HG02852 (cell line): ENCODE results near the gene CPSF6.
"Not testable (repeated sequence)": the region's sequence is repeated elsewhere in the genome, so short reads cannot be mapped to it uniquely, and the experiment has no call there.

ENCODE experiments used
- ATAC-seq: cut with Tn5 transposase; IDR thresholded peaks from one replicate; pipeline ENCODE4 v1.9.1; 2021; ENCODE audit warnings: mild to moderate bottlenecking, moderate library complexity; ENCODE audit not compliant: unreplicated experiment

CPSF6 gene, protein sequence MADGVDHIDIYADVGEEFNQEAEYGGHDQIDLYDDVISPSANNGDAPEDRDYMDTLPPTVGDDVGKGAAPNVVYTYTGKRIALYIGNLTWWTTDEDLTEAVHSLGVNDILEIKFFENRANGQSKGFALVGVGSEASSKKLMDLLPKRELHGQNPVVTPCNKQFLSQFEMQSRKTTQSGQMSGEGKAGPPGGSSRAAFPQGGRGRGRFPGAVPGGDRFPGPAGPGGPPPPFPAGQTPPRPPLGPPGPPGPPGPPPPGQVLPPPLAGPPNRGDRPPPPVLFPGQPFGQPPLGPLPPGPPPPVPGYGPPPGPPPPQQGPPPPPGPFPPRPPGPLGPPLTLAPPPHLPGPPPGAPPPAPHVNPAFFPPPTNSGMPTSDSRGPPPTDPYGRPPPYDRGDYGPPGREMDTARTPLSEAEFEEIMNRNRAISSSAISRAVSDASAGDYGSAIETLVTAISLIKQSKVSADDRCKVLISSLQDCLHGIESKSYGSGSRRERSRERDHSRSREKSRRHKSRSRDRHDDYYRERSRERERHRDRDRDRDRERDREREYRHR

GRCh38 chr12:69239352-69239921, at the start of gene CPSF6:
Gene CPSF6 (plus strand): TSS chr12:69239569. CDS start chr12:69239647, 78 bp downstream.
- ATAC-seq = peak; percentile 92

- no peak for ATAC-seq
Observed at GRCh38 chr12:69196302-69197288, 42.8 kb upstream of the CPSF6 start.

- not testable (repeated sequence) for ATAC-seq
Observed at GRCh38 chr12:69199976-69200375, 39.4 kb upstream of the CPSF6 start.

GRCh38 chr12:69204191-69204590, 35.2 kb upstream of the CPSF6 start:
- ATAC-seq = no peak

DNA sequence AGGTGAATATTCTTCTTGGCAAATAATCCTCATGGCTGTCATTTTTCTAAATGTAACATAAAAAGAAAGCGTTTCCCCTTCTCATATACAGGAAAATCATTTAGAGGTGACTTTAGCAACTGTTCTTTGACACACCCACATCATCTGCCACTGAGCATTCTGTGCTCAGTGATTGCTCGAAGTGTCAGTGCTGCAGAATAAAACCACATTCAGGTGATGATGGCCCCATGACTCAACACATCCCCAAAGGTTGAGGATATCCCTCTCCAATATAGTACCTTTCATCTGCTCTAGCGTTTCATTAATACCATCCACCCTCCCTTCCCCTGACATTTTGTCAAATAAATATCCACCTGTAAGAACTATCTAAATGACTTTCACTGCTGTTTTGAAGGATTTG, 28.7 kb upstream of the CPSF6 start:
- no peak for ATAC-seq

- ATAC-seq = no peak
Observed at GRCh38 chr12:69211160-69211559, 28.2 kb upstream of the CPSF6 start.

GRCh38 chr12:69214169-69214568, 25.2 kb upstream of the CPSF6 start:
- ATAC-seq = no peak

DNA sequence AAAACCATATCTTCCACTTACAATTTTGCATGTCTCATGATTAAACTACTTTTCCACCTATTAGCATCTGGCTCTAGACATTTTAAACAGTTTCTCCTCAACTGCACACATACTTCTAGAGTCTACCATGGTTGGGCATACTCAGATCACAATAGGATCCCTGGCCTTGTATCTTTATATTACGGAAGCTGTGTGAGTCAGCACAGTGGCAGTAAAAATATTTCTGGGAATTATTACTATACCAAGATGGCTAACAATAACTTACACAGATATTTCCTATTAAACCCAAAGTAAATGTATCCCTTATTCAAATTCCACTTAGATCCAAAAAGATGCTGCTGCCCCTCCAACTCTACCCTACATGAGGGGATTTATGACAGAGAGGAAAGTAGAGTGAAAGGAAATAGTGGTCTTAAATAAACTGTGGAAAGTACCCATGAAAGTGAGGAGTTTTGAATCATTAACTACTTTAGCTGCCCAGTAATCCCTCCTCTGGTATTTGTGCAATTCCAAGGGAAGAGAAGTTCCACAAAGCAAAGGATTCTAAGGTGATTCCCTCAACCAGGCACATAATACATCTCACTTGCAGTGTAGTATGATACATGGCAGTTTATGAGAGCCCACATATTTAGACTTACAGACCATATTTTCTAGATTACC, 14.0 kb upstream of the CPSF6 start:
- ATAC-seq = no peak

GRCh38 chr12:69231479-69231878, 7.9 kb upstream of the CPSF6 start:
- ATAC-seq = no peak

DNA sequence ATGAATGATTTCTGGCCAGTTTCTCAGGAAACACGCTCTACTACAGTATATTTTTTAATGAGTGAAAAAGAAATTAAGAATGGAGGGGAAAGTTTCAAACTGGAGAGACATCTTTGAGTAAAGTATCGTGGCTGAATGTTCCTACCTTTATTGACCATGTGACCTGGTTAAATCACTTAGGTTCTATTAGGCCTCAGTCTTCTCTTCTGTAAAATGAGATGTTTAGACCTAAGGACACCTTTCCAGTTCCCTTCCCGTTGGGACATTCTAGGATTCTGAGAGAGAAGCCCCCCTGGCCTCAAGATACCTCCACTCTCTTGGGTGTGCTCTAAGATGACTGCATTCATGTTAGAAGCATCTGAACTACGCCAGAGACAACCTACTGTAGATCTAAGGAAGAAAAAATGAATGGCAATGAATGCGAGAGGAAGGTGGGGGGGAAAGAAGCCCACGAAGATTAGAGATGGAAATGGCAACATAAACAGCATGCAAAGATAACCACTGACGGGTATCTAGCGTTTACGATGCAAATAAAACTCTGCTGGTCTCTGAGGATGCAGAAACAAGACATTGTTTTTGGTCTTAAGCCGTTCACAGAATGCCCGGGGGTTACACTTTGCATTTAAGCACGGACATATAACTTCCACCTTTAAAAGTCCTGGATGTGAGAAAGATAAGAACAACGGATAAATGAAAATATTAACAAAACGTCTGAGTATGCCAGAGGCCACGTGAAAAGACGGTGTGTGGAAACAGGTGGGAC, 599 bp upstream of the CPSF6 start:
- peak; percentile 3 for ATAC-seq

GRCh38 chr12:69239922-69240630, 707 bp downstream of the CPSF6 start:
- ATAC-seq = peak; percentile 31

- ATAC-seq = no peak
Observed at GRCh38 chr12:69240631-69240995, 1.2 kb downstream of the CPSF6 start.

- no peak for ATAC-seq
Observed at GRCh38 chr12:69241438-69242092, 2.2 kb downstream of the CPSF6 start.

DNA sequence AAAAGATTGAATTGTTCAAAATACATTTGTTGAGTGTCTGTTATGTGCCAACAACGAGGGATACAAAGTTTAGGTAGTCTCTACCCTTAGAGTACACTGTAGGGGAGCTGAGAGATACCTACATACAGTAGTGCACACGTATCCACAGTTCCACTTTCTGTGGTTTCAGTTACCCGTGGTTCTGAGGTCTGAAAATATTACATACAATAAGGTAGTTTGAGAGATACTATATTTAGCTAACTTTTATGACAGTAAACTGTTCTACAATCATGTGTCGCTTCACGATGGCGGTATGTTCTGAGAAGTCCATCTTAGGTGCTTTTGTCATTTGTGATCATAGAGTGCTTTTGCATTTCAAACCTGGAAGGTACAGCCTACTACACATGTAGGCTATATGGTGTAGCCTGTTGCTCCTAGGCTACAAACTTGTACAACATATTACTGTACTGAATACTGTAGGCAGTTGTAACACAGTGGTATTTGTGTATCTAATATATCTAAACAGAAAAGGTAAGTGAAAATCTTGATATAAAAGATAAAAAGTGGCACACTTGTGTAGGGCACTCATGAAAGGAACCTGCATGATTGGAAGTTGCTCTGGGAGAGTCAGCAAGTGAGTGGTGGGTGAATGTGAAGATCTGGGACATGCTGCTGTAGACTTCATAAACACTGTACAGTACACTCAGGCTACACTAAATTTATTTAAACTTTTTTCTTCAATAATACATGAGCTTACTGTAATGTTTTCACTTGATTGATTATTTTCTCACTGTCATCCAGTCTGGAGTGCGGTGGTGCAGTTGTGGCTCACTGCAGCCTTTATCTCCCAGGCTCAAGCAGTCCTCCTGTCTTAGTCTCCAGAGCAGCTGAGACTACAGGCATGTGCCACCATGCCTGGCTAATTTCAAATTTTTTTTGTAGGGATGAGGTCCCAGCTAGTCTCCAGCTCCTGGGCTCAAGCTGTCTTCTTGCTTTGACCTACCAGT, 4.0 kb downstream of the CPSF6 start:
- ATAC-seq = peak; percentile 39

DNA sequence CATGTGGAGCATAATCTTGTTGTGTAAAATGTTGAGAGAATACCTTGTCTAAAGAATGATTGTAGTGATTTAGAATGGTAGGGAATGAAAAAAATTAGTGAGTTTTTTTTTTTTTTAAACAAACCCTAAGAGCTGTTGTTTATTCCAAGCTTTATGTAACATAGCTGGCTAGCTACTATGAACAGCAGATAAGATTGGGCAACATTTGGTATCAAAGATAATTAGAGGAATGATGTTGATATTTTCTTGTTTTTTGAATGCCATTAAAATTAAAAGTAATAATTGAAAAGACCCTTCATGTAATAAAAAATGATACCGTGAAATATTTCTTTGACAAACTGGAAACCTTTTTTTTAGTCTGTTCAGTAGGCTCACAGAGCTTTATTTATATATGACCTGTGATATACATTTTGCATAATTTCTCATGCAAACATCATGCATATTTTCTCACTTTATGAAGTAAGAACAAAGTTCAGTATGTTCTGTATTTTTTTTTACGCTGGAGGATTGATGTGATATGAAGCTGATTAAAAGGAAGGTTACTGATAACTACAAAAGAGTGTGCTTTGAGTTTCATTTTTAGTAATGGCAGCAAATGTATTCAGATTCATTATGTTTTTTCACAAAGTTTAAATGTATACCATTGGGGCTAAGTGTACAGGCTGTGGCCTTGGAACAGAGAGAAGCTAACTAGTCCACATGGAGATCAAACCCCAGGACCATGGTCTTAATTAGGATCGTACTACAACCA, 8.1 kb downstream of the CPSF6 start:
- no peak for ATAC-seq

DNA sequence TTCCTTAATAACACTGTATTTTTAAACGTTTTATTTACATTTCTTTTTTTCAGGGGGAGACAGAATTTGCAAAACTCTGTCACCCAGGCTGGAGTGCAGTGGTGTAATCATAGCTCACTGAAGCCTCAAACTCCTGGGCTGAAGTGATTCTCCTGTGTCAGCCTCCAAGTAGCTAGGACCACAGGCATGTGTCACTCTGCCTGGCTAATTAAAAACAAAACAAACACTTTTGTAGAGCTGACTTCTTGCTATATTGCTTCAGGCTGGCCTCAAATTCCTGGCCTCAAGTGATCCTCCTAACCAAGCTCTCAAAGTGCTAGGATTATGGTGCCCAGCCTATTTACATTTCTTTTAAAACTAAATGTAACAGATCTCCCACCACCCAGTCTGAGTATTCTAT, 12.7 kb downstream of the CPSF6 start:
- ATAC-seq = no peak

- peak; percentile 66 for ATAC-seq
Observed at GRCh38 chr12:69254046-69254445, 14.7 kb downstream of the CPSF6 start.
